GM19351 (cell line): ENCODE data around the gene YPEL5.

Experiments used
- ATAC-seq: cut with Tn5 transposase; IDR thresholded peaks from one replicate; pipeline ENCODE4 v1.9.1; 2021; ENCODE audit warnings: mild to moderate bottlenecking, moderate library complexity; ENCODE audit not compliant: unreplicated experiment

Gene YPEL5

GRCh38 chr2:30164131-30164925 is 17.5 kb downstream of the YPEL5 start:
- ATAC-seq, result no peak

GRCh38 chr2:30165050-30165520 is 18.3 kb downstream of the YPEL5 start:
- ATAC-seq, result peak; percentile 99

- ATAC-seq, result no peak
Observed at GRCh38 chr2:30165617-30166016, 18.8 kb downstream of the YPEL5 start.

GRCh38 chr2:30172627-30173026 is 25.8 kb downstream of the YPEL5 start:
- ATAC-seq, result no peak

- no peak for ATAC-seq
Observed at GRCh38 chr2:30177440-30177839, 30.6 kb downstream of the YPEL5 start.

GRCh38 chr2:30177956-30178355 is 31.1 kb downstream of the YPEL5 start:
- ATAC-seq, result no peak

- ATAC-seq, result no peak
Observed at GRCh38 chr2:30178618-30179434, 32.0 kb downstream of the YPEL5 start.

- ATAC-seq, result no peak
Observed at GRCh38 chr2:30179536-30179935, 32.7 kb downstream of the YPEL5 start.

- ATAC-seq, result no peak
Observed at GRCh38 chr2:30180226-30180625, 33.4 kb downstream of the YPEL5 start.

GRCh38 chr2:30181176-30181575 is 34.4 kb downstream of the YPEL5 start:
- no peak for ATAC-seq

GRCh38 chr2:30184035-30184434 is 37.2 kb downstream of the YPEL5 start:
- no peak for ATAC-seq

GRCh38 chr2:30185178-30185577 is 38.4 kb downstream of the YPEL5 start:
- ATAC-seq, result no peak

- no peak for ATAC-seq
Observed at GRCh38 chr2:30188292-30188691, 41.5 kb downstream of the YPEL5 start.

GRCh38 chr2:30190637-30191036 is 43.8 kb downstream of the YPEL5 start:
- no peak for ATAC-seq

GRCh38 chr2:30191107-30191506 is 44.3 kb downstream of the YPEL5 start:
- ATAC-seq, result no peak

GRCh38 chr2:30191819-30192271 is 45.0 kb downstream of the YPEL5 start:
- no peak for ATAC-seq

GRCh38 chr2:30192314-30192713 is 45.5 kb downstream of the YPEL5 start:
- no peak for ATAC-seq

GRCh38 chr2:30193104-30193681 is 46.4 kb downstream of the YPEL5 start:
- no peak for ATAC-seq

- ATAC-seq, result no peak
Observed at GRCh38 chr2:30194421-30194820, 47.6 kb downstream of the YPEL5 start.

- ATAC-seq, result no peak
Observed at GRCh38 chr2:30195016-30195415, 48.2 kb downstream of the YPEL5 start.

GRCh38 chr2:30197570-30198192 is 50.9 kb downstream of the YPEL5 start:
- no peak for ATAC-seq
